Natural killer cell (primary cell): ENCODE results near the gene PDE4D. TPM values are rescaled to one million over a fixed set of nuclear protein-coding genes. Genes with fewer than 3 reads are reported as not detected.

Experiments used
- ATAC-seq, 3 donors: fragments of 150-1000 bp in 2 of 3; fragments of 200-7000 bp in 1 of 3; cut with Tn5 transposase; 1 replicate in 1 of 3; 2 replicates in 2 of 3; pipeline ENCODE4 v1.10.0; 2021; ENCODE audit warnings: mild to moderate bottlenecking in 2 of 3, moderate library complexity in 2 of 3
- DNase-seq, 2 donors: peaks; one replicate each; pipeline versions ENCODE4 v3.0.0 to v3.0.0-alpha.2; 2013 to 2021; ENCODE audit warnings: mixed read lengths in 1 of 2
- H3K27ac ChIP-seq: one replicate; pipeline ENCODE4 v1.5.1; 2013; ENCODE audit warnings: mild to moderate bottlenecking, low read length
- H3K27me3 ChIP-seq: one replicate; pipeline ENCODE4 v1.6.1; 2013; ENCODE audit warnings: low read length; ENCODE audit not compliant: control insufficient read depth, insufficient read depth
- H3K36me3 ChIP-seq: one replicate; pipeline ENCODE4 v1.6.1; 2013; ENCODE audit warnings: low read length; ENCODE audit not compliant: control insufficient read depth, insufficient read depth
- H3K4me1 ChIP-seq: one replicate; pipeline ENCODE4 v1.6.1; 2013; ENCODE audit warnings: low read length; ENCODE audit not compliant: control insufficient read depth, insufficient read depth
- H3K4me3 ChIP-seq: one replicate; pipeline ENCODE4 v1.5.1; 2013; ENCODE audit warnings: low read length
- H3K9me3 ChIP-seq: one replicate; pipeline ENCODE4 v1.6.1; 2013; ENCODE audit warnings: low read length; ENCODE audit not compliant: control insufficient read depth, insufficient read depth
- H3K27ac Mint-ChIP-seq, 2 donors: one replicate each; pipeline ENCODE4 v1.8.0; 2022; ENCODE audit warnings: mild to moderate bottlenecking in 2 of 2, mixed read lengths in 2 of 2, moderate library complexity in 1 of 2
- H3K27me3 Mint-ChIP-seq, 2 donors: one replicate each; pipeline ENCODE4 v1.8.0; 2022; ENCODE audit warnings: low read depth in 2 of 2, mixed read lengths in 2 of 2
- H3K36me3 Mint-ChIP-seq: one replicate; pipeline ENCODE4 v1.8.0; 2022; ENCODE audit warnings: mixed read lengths
- H3K4me1 Mint-ChIP-seq, 2 donors: one replicate each; pipeline ENCODE4 v1.8.0; 2022; ENCODE audit warnings: mixed read lengths in 2 of 2
- H3K4me3 Mint-ChIP-seq: one replicate; pipeline ENCODE4 v1.8.0; 2022; ENCODE audit warnings: mild to moderate bottlenecking, moderate library complexity, mixed read lengths
- H3K9me3 Mint-ChIP-seq, 2 donors: one replicate each; pipeline ENCODE4 v1.8.0; 2022; ENCODE audit warnings: mixed read lengths in 2 of 2
- WGBS: methylation state at CpG from one replicate; pipeline ENCODE4 v1.1.7; 2013; ENCODE audit warnings: missing lambda C conversion rate; ENCODE audit not compliant: insufficient coverage; 5-methylcytosine and 5-hydroxymethylcytosine counted together
- intact Hi-C: fragments of 100-400 bp; cut with micrococcal nuclease; formaldehyde crosslinking; loops from one replicate; pipeline ENCODE4 v1.14.2; 2022
- total RNA-seq, 4 donors: library from RNA; stranded (reverse); fragments of 120-200 nt in 1 of 4; gene quantifications; one replicate each; pipeline versions ENCODE4 v1.2.3 to v1.2.4, GENCODE V29; 2013 to 2022
- TF ChIP-seq, protein P1 (sequence below): fragments of 200-600 bp; IDR thresholded peaks from one replicate; pipeline ENCODE4 v1.8.0; 2022; ENCODE audit warnings: antibody characterized with exemption

Gene PDE4D
- total RNA-seq, 3 donors from 2014 or later (not counting 1 experiment from before 2014, with no cell fraction given) = 109 to 170 (median 116) TPM

DNA sequence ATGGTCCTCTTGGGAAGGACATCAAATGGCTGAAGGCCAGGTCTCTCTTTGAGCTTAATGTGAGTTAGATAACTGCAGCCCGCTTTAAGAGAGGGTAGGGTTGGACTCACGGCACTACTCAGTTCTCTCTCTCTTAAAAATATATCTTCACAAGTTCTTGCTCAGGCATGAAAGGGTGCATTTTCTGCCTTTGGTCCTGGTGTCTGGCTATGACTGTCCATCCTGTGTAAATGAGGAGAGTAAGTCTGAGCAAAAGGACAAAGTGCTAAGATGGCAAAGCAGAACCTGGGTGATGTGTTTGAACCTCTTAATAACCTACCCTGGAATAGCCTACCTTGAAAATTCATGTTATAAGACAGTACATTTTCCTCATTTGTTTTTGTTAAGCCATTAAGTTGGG, 293.4 kb downstream of the PDE4D start:
- peaks cover 6 to 7% of the 10 kb centered on the region in 2 donors for H3K4me1 Mint-ChIP-seq
- Histone ChIP-seq H3K9me3 (no peaks in the 10 kb centered on the region), H3K4me3 (no peak overlapping the region), H3K27ac (no peak overlapping the region), H3K27me3 (no peaks in the 10 kb centered on the region), H3K36me3 (no peaks in the 10 kb centered on the region), H3K4me1 (no peaks in the 10 kb centered on the region)
- no peaks in the 10 kb centered on the region for H3K36me3 Mint-ChIP-seq
- H3K27me3 Mint-ChIP-seq = peaks cover 0 to 3% of the 10 kb centered on the region in 2 donors
- no peak overlapping the region for H3K27ac Mint-ChIP-seq
- intact Hi-C loops = no loop called here
- DNase-seq = no peak
- WGBS = no CpG with 5 or more reads among the region's 2 CpGs
- no peak for ATAC-seq
- H3K9me3 Mint-ChIP-seq = peaks cover 0 to 2% of the 10 kb centered on the region in 2 donors
- no peak overlapping the region for H3K4me3 Mint-ChIP-seq
- TF ChIP-seq, protein P1, sequence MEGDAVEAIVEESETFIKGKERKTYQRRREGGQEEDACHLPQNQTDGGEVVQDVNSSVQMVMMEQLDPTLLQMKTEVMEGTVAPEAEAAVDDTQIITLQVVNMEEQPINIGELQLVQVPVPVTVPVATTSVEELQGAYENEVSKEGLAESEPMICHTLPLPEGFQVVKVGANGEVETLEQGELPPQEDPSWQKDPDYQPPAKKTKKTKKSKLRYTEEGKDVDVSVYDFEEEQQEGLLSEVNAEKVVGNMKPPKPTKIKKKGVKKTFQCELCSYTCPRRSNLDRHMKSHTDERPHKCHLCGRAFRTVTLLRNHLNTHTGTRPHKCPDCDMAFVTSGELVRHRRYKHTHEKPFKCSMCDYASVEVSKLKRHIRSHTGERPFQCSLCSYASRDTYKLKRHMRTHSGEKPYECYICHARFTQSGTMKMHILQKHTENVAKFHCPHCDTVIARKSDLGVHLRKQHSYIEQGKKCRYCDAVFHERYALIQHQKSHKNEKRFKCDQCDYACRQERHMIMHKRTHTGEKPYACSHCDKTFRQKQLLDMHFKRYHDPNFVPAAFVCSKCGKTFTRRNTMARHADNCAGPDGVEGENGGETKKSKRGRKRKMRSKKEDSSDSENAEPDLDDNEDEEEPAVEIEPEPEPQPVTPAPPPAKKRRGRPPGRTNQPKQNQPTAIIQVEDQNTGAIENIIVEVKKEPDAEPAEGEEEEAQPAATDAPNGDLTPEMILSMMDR = no peak

GRCh38 chr5:59599729-59600128, 293.8 kb downstream of the PDE4D start:
- Histone ChIP-seq H3K4me1 (no peaks in the 10 kb centered on the region), H3K27me3 (no peaks in the 10 kb centered on the region), H3K36me3 (no peaks in the 10 kb centered on the region), H3K27ac (no peak overlapping the region), H3K9me3 (no peaks in the 10 kb centered on the region), H3K4me3 (no peak overlapping the region)
- DNase-seq (no peak), ATAC-seq (no peak)
- H3K4me3 Mint-ChIP-seq = no peak overlapping the region
- TF ChIP-seq, protein P1 = no peak
- WGBS = 85% methylated on average over 2 of the region's 2 CpGs
- H3K9me3 Mint-ChIP-seq = peaks cover 0 to 2% of the 10 kb centered on the region in 2 donors
- peaks cover 0 to 3% of the 10 kb centered on the region in 2 donors for H3K27me3 Mint-ChIP-seq
- peaks cover 6 to 7% of the 10 kb centered on the region in 2 donors for H3K4me1 Mint-ChIP-seq
- H3K27ac Mint-ChIP-seq = no peak overlapping the region
- intact Hi-C loops = no loop called here
- no peaks in the 10 kb centered on the region for H3K36me3 Mint-ChIP-seq

DNA sequence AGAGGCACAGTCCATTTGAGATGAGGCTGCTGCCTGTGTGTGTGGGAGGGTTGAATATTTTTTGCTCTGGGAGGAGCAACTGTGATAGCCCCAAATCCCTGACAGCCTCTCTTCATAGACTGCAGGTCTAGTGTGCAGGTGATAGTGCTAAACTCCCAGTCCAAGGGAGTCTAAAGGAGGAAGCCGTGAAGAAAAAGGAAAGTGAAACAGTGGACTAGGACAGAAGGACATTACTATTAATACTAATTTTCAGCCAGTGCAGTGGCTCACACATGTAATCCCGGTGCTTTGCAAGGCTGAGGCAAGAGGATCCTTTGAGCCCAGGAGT, 295.0 kb downstream of the PDE4D start:
- H3K4me1 ChIP-seq = no peaks in the 10 kb centered on the region
- TF ChIP-seq, protein P1 = no peak
- H3K9me3 ChIP-seq = no peaks in the 10 kb centered on the region
- ATAC-seq (no peak), DNase-seq (no peak)
- no peak overlapping the region for H3K27ac Mint-ChIP-seq
- H3K27ac ChIP-seq = no peak overlapping the region
- WGBS = 21% methylated on average over 2 of the region's 2 CpGs
- no peaks in the 10 kb centered on the region for H3K36me3 ChIP-seq
- H3K4me3 ChIP-seq = no peak overlapping the region
- H3K27me3 Mint-ChIP-seq = no peaks in the 10 kb centered on the region
- H3K36me3 Mint-ChIP-seq = no peaks in the 10 kb centered on the region
- H3K27me3 ChIP-seq = no peaks in the 10 kb centered on the region
- peaks cover 0 to 2% of the 10 kb centered on the region in 2 donors for H3K9me3 Mint-ChIP-seq
- intact Hi-C loops = no loop called here
- H3K4me3 Mint-ChIP-seq = no peak overlapping the region
- peaks cover 6 to 7% of the 10 kb centered on the region in 2 donors for H3K4me1 Mint-ChIP-seq
